Neural progenitor cell (in vitro differentiated cells): ENCODE results near the gene PIGT. TPM values are rescaled to one million over a fixed set of nuclear protein-coding genes. Genes with fewer than 3 reads are reported as not detected.

Source experiments
- DNase-seq: peaks from one replicate; pipeline ENCODE4 v3.0.0-alpha.2; 2016; ENCODE audit warnings: low spot score
- H2AFZ ChIP-seq: fragments of 200-600 bp; sonication (generic); replicated peaks from 2 replicates; pipeline ENCODE4 v1.6.1; 2016; ENCODE audit warnings: antibody characterized with exemption
- H3F3A ChIP-seq: fragments of 200-600 bp; sonication (generic); 2 replicates; pipeline ENCODE4 v1.6.1; 2016; ENCODE audit warnings: antibody characterized with exemption, low read depth
- H3K27ac ChIP-seq: fragments of 200-600 bp; sonication (generic); 2 replicates; pipeline ENCODE4 v1.5.1; 2016; ENCODE audit warnings: mild to moderate bottlenecking
- H3K27me3 ChIP-seq: fragments of 200-600 bp; sonication (generic); 2 replicates; pipeline ENCODE4 v1.6.1; 2016; ENCODE audit warnings: mild to moderate bottlenecking, moderate library complexity
- H3K36me3 ChIP-seq: fragments of 200-600 bp; sonication (generic); 2 replicates; pipeline ENCODE4 v1.5.1; 2016
- H3K4me1 ChIP-seq: fragments of 200-600 bp; sonication (generic); 2 replicates; pipeline ENCODE4 v1.6.1; 2016; ENCODE audit warnings: mixed run types
- H3K4me2 ChIP-seq: fragments of 200-600 bp; sonication (generic); 2 replicates; pipeline ENCODE4 v1.6.1; 2016
- H3K4me3 ChIP-seq: fragments of 200-600 bp; sonication (generic); 2 replicates; pipeline ENCODE4 v1.5.1; 2016
- H3K79me2 ChIP-seq: fragments of 200-600 bp; sonication (generic); 2 replicates; pipeline ENCODE4 v1.6.1; 2016; ENCODE audit warnings: low read depth
- H3K9ac ChIP-seq: fragments of 200-600 bp; sonication (generic); 2 replicates; pipeline ENCODE4 v1.6.1; 2016
- H3K9me3 ChIP-seq: fragments of 200-600 bp; sonication (generic); 2 replicates; pipeline ENCODE4 v1.5.1; 2016; ENCODE audit warnings: low read depth
- H4K20me1 ChIP-seq: fragments of 200-600 bp; sonication (generic); 2 replicates; pipeline ENCODE4 v1.6.1; 2016; ENCODE audit warnings: low read depth
- H3K27ac Mint-ChIP-seq: 3 replicates; pipeline ENCODE4 v1.8.0; 2021; ENCODE audit warnings: mixed read lengths
- H3K27me3 Mint-ChIP-seq: 2 replicates; pipeline ENCODE4 v1.8.0; 2022; ENCODE audit warnings: low read depth, mild to moderate bottlenecking, inconsistent platforms, moderate library complexity, mixed read lengths; ENCODE audit not compliant: insufficient read depth
- H3K36me3 Mint-ChIP-seq: 3 replicates; pipeline ENCODE4 v1.8.0; 2021; ENCODE audit warnings: mixed read lengths
- H3K4me1 Mint-ChIP-seq: 3 replicates; pipeline ENCODE4 v1.8.0; 2021; ENCODE audit warnings: mixed read lengths
- H3K4me3 Mint-ChIP-seq: 3 replicates; pipeline ENCODE4 v1.8.0; 2021; ENCODE audit warnings: mild to moderate bottlenecking, moderate library complexity, mixed read lengths
- H3K9me3 Mint-ChIP-seq: 3 replicates; pipeline ENCODE4 v1.8.0; 2020; ENCODE audit warnings: mixed read lengths
- EZH2 ChIP-seq: fragments of 200-600 bp; sonication (generic); IDR thresholded peaks from 2 replicates; pipeline ENCODE4 v1.6.1; 2017; ENCODE audit warnings: antibody characterized with exemption, mild to moderate bottlenecking, moderate library complexity
- EZH2phosphoT487 ChIP-seq: fragments of 200-600 bp; sonication (generic); IDR thresholded peaks from 2 replicates; pipeline ENCODE4 v1.6.1; 2017; ENCODE audit warnings: antibody characterized with exemption
- total RNA-seq: library from RNA; depleted of rRNA; stranded (reverse); fragments of >200 nt; gene quantifications from 2 replicates; pipeline ENCODE4 v1.2.3, GENCODE V29; 2015; ENCODE audit warnings: low replicate concordance
- TF ChIP-seq, protein P1 (sequence below): fragments of 200-600 bp; sonication (generic); IDR thresholded peaks from 2 replicates; pipeline ENCODE4 v1.5.1; 2017; ENCODE audit warnings: antibody characterized with exemption, mild to moderate bottlenecking

PIGT gene
- total RNA-seq, 1 donor from 2014 or later: 24.5 TPM

DNA sequence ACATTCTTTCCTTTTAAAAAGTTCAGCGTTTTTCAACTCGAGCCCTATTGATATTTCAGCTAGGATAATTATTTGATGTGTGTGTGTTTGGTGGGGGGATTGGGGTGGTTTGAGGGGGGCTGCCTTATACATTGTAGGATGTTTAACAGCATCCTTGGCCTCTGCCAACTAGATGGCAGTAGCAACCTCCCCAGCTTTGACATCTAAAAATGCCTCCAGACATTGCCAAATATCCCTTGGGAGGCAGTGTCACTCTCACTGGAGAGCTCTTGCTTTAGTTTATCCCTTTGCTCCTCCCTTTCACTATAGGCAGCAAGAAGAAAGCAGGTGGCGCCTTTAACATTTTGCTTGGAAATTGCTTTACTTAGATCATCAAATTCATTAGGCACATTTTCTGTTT lies 23.2 kb upstream of the PIGT start:
- H3K36me3 Mint-ChIP-seq: peaks cover 3% of the 10 kb centered on the region
- H3K4me1 Mint-ChIP-seq: no peaks in the 10 kb centered on the region
- peaks cover 2% of the 10 kb centered on the region for H3K27me3 Mint-ChIP-seq
- DNase-seq: no peak
- H3F3A ChIP-seq: no peaks in the 10 kb centered on the region
- peaks cover 4% of the 10 kb centered on the region for H3K9me3 Mint-ChIP-seq
- H2AFZ ChIP-seq: no peak overlapping the region
- no peaks in the 10 kb centered on the region for H4K20me1 ChIP-seq
- no peak overlapping the region for H3K9ac ChIP-seq
- H3K4me3 ChIP-seq: no peak overlapping the region
- no peak overlapping the region for H3K4me3 Mint-ChIP-seq
- H3K36me3 ChIP-seq: no peaks in the 10 kb centered on the region
- TF ChIP-seq EZH2 (no peak), EZH2phosphoT487 (no peak)
- TF ChIP-seq, protein P1, sequence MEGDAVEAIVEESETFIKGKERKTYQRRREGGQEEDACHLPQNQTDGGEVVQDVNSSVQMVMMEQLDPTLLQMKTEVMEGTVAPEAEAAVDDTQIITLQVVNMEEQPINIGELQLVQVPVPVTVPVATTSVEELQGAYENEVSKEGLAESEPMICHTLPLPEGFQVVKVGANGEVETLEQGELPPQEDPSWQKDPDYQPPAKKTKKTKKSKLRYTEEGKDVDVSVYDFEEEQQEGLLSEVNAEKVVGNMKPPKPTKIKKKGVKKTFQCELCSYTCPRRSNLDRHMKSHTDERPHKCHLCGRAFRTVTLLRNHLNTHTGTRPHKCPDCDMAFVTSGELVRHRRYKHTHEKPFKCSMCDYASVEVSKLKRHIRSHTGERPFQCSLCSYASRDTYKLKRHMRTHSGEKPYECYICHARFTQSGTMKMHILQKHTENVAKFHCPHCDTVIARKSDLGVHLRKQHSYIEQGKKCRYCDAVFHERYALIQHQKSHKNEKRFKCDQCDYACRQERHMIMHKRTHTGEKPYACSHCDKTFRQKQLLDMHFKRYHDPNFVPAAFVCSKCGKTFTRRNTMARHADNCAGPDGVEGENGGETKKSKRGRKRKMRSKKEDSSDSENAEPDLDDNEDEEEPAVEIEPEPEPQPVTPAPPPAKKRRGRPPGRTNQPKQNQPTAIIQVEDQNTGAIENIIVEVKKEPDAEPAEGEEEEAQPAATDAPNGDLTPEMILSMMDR: no peak
- no peaks in the 10 kb centered on the region for H3K9me3 ChIP-seq
- no peaks in the 10 kb centered on the region for H3K4me1 ChIP-seq
- H3K27ac Mint-ChIP-seq: no peak overlapping the region
- H3K27me3 ChIP-seq: no peaks in the 10 kb centered on the region
- H3K79me2 ChIP-seq: no peaks in the 10 kb centered on the region
- no peak overlapping the region for H3K4me2 ChIP-seq
- no peak overlapping the region for H3K27ac ChIP-seq

- TF ChIP-seq EZH2 (no peak), EZH2phosphoT487 (no peak)
- TF ChIP-seq, protein P1: no peak
- Histone ChIP-seq H3K36me3 (no peaks in the 10 kb centered on the region), H3K4me3 (no peak overlapping the region), H3K79me2 (no peaks in the 10 kb centered on the region), H4K20me1 (no peaks in the 10 kb centered on the region), H3F3A (no peaks in the 10 kb centered on the region), H3K27me3 (no peaks in the 10 kb centered on the region), H3K27ac (no peak overlapping the region), H3K9me3 (no peaks in the 10 kb centered on the region), H3K9ac (no peak overlapping the region), H2AFZ (no peak overlapping the region), H3K4me1 (no peaks in the 10 kb centered on the region), H3K4me2 (no peak overlapping the region)
- Mint-ChIP-seq H3K4me1 (no peaks in the 10 kb centered on the region), H3K36me3 (no peaks in the 10 kb centered on the region), H3K27me3 (peaks cover 2% of the 10 kb centered on the region), H3K27ac (no peak overlapping the region), H3K9me3 (peaks cover 2% of the 10 kb centered on the region), H3K4me3 (no peak overlapping the region)
- DNase-seq: no peak
These were observed 21.5 kb upstream of the PIGT start for GRCh38 chr20:45394221-45395113.

DNA sequence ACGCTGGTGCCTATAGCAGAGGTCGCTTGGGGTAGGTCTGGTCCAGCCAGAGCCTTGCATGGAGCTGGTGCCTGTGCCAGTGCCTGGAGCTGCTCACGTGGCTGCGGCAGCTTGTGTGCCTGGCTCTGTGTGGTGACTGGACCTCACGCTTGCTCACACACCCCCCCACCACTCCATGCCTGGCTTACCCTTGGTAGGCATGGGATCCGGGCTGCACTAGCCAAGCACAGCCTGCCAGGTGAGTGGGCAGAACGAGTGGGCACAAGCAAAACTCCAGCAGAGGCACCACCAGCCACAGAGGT lies 20.9 kb upstream of the PIGT start:
- Histone ChIP-seq H3K27me3 (no peaks in the 10 kb centered on the region), H3K36me3 (no peaks in the 10 kb centered on the region), H3F3A (no peaks in the 10 kb centered on the region), H2AFZ (no peak overlapping the region), H4K20me1 (no peaks in the 10 kb centered on the region), H3K27ac (no peak overlapping the region), H3K9me3 (no peaks in the 10 kb centered on the region), H3K79me2 (no peaks in the 10 kb centered on the region), H3K4me1 (no peaks in the 10 kb centered on the region), H3K4me2 (no peak overlapping the region), H3K4me3 (no peak overlapping the region), H3K9ac (no peak overlapping the region)
- Mint-ChIP-seq H3K4me1 (no peaks in the 10 kb centered on the region), H3K4me3 (no peak overlapping the region), H3K27ac (no peak overlapping the region), H3K9me3 (peaks cover 8% of the 10 kb centered on the region), H3K27me3 (peaks cover 2% of the 10 kb centered on the region), H3K36me3 (peaks cover 6% of the 10 kb centered on the region)
- DNase-seq: no peak
- no peak for TF ChIP-seq EZH2
- TF ChIP-seq EZH2phosphoT487: no peak
- TF ChIP-seq, protein P1: no peak
